ENCODE data around the gene SLC8A3. TPM values are rescaled to one million over a fixed set of nuclear protein-coding genes. Genes with fewer than 3 reads are reported as not detected.

SLC8A3 gene
- total RNA-seq, 4 donors from 2014 or later = 0.09 to 1.7 (median 0.23) TPM; not detected in 1

DNA sequence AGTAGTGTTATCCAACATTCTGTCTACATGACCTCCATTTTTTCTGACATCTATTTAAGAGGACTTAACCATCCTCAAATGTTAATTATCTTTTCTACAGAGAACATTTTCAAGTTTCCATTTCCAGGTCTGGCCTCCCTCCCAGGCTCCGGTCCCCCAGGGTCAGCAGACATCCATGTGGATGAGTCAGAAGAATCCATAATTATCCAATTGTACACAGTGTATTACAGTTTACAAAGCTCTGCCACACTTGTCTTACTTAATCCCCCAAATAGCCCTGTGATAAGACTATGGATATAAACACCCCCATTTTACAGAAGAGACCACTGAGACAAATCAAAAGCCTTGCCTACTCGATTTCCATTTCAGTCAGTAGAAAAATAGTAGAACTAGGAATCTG lies 65.0 kb downstream of the SLC8A3 start:
- WGBS, 2 donors = 32 to 53% methylated on average over 2 of the region's 2 CpGs
- H3K27ac ChIP-seq = no peak overlapping the region
- no peaks in the 10 kb centered on the region for H3K36me3 ChIP-seq
- no peak for DNase-seq
- H3K4me3 ChIP-seq = no peak overlapping the region
- H3K4me1 ChIP-seq = no peaks in the 10 kb centered on the region
- H3K27me3 ChIP-seq = peaks cover 0 to 5% (median 0%) of the 10 kb centered on the region in 4 donors
- H3K9me3 ChIP-seq = no peaks in the 10 kb centered on the region
- intact Hi-C loops (cut with DNase I) = no loop called here
- no peak for TF ChIP-seq POLR2A (IDR thresholded peaks at IDR 0.05)
- TF ChIP-seq, protein P1, sequence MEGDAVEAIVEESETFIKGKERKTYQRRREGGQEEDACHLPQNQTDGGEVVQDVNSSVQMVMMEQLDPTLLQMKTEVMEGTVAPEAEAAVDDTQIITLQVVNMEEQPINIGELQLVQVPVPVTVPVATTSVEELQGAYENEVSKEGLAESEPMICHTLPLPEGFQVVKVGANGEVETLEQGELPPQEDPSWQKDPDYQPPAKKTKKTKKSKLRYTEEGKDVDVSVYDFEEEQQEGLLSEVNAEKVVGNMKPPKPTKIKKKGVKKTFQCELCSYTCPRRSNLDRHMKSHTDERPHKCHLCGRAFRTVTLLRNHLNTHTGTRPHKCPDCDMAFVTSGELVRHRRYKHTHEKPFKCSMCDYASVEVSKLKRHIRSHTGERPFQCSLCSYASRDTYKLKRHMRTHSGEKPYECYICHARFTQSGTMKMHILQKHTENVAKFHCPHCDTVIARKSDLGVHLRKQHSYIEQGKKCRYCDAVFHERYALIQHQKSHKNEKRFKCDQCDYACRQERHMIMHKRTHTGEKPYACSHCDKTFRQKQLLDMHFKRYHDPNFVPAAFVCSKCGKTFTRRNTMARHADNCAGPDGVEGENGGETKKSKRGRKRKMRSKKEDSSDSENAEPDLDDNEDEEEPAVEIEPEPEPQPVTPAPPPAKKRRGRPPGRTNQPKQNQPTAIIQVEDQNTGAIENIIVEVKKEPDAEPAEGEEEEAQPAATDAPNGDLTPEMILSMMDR (IDR thresholded peaks at IDR 0.05) = no peak

GRCh38 chr14:70121521-70121920 lies 67.2 kb downstream of the SLC8A3 start:
- H3K27me3 ChIP-seq = peaks cover 0 to 10% (median 0%) of the 10 kb centered on the region in 4 donors
- TF ChIP-seq POLR2A (IDR thresholded peaks at IDR 0.05) = no peak
- TF ChIP-seq, protein P1 (IDR thresholded peaks at IDR 0.05) = no peak
- DNase-seq = no peak

DNA sequence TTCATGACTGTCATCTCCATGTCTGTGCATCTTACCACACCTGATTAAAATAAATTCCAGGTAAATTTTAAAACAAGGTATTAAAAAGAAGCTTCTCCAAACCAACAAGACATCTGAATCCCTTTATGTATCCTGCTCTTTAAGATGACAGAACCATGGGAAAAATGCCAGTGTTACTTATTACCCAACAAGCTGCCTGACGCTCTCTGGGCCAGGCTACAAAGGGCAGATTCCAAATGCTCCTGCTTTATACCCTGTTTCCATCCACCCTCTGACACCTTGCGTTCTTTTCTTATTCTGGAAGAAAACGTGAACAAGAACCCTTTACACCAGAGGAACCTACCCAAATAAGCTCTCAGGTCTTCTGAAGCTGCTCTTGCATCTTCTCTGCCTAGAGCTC lies 70.7 kb downstream of the SLC8A3 start:
- Histone ChIP-seq H3K36me3 (no peaks in the 10 kb centered on the region), H3K4me3 (no peak overlapping the region), H3K9me3 (no peaks in the 10 kb centered on the region), H3K27ac (no peak overlapping the region), H3K4me1 (no peaks in the 10 kb centered on the region), H3K27me3 (peaks cover 0 to 13% (median 0%) of the 10 kb centered on the region in 4 donors)
- 62 to 64% methylated on average over 3 of the region's 3 CpGs for WGBS, 2 donors
- TF ChIP-seq, protein P1 (IDR thresholded peaks at IDR 0.05) = no peak
- TF ChIP-seq POLR2A (IDR thresholded peaks at IDR 0.05) = no peak
- DNase-seq = no peak
- intact Hi-C loops (cut with DNase I) = no loop called here

More at GRCh38 chr14:70121521-70121920, 67.2 kb downstream of the SLC8A3 start:
- H3K4me3 ChIP-seq = no peak overlapping the region
- H3K4me1 ChIP-seq = no peaks in the 10 kb centered on the region
- 31 to 33% methylated on average over 1 of the region's 1 CpG for WGBS, 2 donors
- H3K27ac ChIP-seq = no peak overlapping the region
- H3K9me3 ChIP-seq = no peaks in the 10 kb centered on the region
- intact Hi-C loops (cut with DNase I) = no loop called here
- H3K36me3 ChIP-seq = no peaks in the 10 kb centered on the region

GRCh38 chr14:70116278-70116677 lies 72.5 kb downstream of the SLC8A3 start:
- no peak overlapping the region for H3K4me3 ChIP-seq

DNA sequence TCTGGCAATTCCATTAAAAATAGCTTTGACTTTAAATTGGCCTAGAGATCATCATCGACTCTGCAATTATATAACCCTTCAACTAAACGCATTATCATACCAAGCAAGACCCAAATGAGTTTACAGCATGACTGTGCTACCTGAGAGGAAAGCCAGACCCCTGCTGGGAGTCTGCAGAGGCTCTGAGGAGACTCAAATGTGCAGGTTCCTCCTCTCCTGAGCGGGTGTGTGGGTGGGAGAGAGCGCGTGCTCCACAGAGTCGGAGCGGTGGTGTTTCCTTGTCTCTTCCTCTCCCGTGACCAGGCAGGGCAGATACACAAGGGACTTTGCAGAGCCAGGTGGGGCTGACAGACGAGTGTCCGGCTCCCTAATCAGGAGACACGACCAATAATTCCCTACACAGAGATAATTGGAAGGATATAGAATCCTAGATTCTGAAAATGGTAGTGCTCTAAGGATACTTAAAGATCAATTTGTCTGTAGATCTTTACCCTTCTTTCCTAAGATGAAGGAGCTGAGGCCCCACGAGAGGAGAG lies 74.1 kb downstream of the SLC8A3 start:
- H3K36me3 ChIP-seq = no peaks in the 10 kb centered on the region
- DNase-seq = no peak
- H3K9me3 ChIP-seq = no peaks in the 10 kb centered on the region
- intact Hi-C loops (cut with DNase I) = no loop called here
- WGBS, 2 donors = 74 to 80% methylated on average over 8 to 10 of the region's 12 CpGs
- TF ChIP-seq POLR2A (IDR thresholded peaks at IDR 0.05) = no peak
- TF ChIP-seq, protein P1 (IDR thresholded peaks at IDR 0.05) = no peak
- H3K27me3 ChIP-seq = peaks cover 0 to 13% (median 0%) of the 10 kb centered on the region in 4 donors
- no peak overlapping the region for H3K4me3 ChIP-seq
- H3K4me1 ChIP-seq = no peaks in the 10 kb centered on the region
- H3K27ac ChIP-seq = no peak overlapping the region

More at GRCh38 chr14:70116278-70116677, 72.5 kb downstream of the SLC8A3 start:
- H3K27me3 ChIP-seq = peaks cover 0 to 13% (median 0%) of the 10 kb centered on the region in 4 donors
- intact Hi-C loops (cut with DNase I) = no loop called here
- 50 to 55% methylated on average over 5 of the region's 5 CpGs for WGBS, 2 donors
- DNase-seq = no peak
- H3K36me3 ChIP-seq = no peaks in the 10 kb centered on the region
- no peaks in the 10 kb centered on the region for H3K4me1 ChIP-seq
- no peak overlapping the region for H3K27ac ChIP-seq
- no peak for TF ChIP-seq POLR2A (IDR thresholded peaks at IDR 0.05)
- TF ChIP-seq, protein P1 (IDR thresholded peaks at IDR 0.05) = no peak
- H3K9me3 ChIP-seq = no peaks in the 10 kb centered on the region
